HG02840 (cell line): ENCODE measurements around the gene SSBP3.

ENCODE experiments used
- ATAC-seq: cut with Tn5 transposase; IDR thresholded peaks from one replicate; pipeline ENCODE4 v1.9.1; 2021; ENCODE audit warnings: mild to moderate bottlenecking, moderate library complexity, moderate number of reproducible peaks; ENCODE audit not compliant: unreplicated experiment, low FRiP score

SSBP3 gene

DNA sequence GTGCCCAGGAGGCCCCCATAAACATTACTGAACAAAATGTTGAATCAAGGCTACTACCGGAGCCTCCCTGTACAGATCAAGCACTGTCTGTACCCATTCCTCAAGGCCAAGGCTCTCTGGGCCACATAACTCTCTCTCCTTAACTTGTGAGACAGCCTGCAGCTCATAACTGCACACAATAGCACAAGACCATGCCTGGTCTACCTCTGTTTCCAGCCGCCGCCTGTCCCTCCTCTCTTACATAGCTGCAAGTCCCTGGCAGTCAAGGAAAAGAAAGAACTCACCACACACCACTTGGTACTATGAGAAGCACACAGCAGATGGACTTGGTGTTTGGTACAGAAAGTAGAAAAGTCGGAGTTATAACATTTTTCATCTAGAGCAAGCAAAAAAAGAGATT lies 91.1 kb downstream of the SSBP3 start:
- no peak for ATAC-seq

DNA sequence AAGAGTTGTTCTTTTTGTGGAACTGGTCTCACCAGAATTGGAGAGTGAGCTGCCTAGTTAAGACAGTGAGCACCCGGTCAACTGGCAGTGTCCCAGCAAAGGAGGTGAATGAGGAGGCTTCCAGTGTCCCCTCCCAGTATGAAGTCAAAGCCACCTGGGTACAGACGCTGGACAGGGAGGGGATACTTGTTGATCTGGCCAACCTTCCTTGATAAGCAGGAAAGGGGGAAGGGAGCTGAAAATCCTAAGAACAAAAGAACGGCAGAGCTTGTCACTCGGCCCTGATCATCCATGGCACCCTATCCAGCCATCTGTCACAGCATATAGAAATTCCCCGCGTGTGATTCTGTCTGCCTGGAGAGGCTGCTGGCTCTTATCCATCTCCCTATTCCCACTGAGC lies 91.5 kb downstream of the SSBP3 start:
- no peak for ATAC-seq

DNA sequence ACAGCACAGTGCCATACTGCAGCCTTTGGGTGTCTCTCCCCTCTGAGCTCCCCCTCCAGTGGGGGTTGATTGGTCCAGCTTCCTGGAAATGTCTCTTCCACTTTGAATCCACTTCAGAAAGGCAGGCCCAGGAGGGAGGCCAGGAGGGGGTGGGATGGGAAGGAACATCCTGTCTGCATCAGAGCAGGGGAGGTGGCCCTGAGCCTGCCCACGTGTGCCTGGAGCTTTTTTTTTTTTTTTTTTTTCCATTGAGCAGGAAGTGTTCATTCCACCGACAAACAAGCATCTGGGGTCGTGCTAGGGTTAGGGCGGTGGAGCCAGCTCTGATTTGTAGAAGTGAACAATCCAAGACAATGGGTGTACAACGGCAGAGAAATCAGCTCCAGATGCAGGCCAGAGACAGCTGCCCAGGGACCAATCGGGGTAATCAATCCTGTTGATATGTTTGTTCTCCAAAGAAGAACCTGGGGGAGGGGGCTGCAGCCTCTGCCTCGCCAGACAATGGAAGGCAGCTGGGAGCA lies 93.3 kb downstream of the SSBP3 start:
- ATAC-seq: no peak

DNA sequence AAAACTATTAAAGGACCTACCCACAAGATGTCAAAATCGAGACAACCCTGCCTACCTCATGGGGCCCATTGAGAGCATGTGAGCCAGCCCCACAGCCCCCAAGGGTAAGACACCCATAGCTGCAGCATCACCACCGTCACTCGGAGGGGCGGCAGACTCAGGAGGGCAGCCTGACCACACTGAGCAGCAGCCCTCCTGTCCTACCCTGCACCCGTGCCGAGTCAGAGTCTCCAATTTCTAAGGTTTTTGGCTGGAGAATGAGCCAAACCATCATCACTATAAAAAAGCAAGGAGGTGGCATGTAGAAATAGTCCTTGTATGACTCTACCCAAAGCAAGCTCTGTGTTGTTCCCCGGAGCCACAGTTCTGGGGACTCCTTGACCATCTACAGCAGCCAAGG lies 94.7 kb downstream of the SSBP3 start:
- no peak for ATAC-seq

DNA sequence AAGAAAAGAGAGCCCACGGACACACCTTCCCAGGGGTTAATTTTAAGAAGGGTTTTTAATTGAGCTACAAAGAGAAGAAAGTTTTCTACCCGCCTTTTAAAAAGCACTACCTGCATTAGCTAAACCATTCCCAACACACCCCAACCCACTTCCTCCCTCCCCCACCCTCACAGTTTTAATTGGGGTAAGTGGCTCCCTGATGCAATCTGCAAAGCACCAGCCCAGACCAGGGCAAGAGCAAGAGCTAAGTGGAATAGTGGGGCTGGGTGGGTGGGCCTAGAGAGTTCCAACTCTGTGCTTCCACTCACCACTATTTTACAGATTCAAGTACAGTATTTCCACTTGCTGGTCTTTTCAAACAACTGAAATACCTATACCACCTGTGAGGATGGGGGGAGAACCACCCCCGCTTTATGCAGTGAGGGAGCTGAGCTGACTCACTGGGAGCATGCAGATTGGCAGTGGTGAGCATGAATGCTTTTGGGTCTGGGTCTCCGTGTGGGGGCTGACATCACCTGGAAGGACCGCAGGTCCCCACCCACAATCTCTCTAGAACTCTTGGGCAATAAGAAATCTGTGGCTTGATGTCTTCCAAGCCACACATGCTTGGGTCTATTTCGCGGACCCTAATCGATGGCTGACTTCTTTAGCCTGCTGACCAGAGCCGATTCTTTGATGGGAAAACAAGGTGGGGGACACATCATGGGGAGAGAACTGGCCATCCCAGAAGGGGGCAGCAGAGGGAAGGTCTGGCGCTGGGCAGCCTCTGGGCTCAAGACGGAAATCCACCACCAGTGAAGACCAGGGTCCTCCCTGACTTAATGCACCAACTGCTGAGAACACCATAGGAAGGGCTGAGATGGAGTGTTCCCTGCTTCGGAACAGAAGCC lies 95.5 kb downstream of the SSBP3 start:
- no peak for ATAC-seq

DNA sequence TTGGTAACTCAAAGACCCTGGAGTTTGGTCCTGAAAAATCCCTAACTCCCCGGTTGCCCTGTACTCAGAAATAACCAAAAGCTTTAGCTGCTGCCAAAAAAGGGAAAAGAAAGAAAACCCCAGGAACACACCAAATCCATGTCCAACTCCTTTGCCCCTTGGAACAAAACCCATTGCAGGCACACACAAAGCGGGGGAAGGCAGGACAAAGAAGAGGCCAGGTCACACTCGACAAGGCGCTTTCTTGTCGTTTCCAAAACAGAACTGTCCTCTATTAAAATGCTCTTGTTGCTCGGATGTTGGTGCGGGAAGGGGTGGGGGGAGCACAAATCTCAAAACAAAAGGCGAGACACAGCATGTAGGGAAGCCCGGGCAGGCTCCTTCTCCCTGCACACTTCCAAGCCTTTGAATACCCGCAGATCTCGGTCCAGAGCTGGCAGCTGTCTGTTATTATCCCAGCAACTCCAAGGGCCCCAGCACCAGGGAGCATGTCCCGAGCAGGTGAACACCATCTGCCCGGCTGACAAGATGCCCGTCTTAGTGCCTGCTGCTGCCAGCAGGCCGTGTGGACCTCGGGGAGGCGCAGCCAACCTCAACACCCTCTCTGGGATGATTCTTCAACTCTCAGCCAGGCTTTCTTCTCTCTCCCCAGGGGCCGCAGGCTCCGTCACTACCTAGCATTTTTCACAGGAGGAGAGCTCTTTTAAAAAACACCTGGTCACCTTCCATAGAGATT lies 96.4 kb downstream of the SSBP3 start:
- no peak for ATAC-seq

DNA sequence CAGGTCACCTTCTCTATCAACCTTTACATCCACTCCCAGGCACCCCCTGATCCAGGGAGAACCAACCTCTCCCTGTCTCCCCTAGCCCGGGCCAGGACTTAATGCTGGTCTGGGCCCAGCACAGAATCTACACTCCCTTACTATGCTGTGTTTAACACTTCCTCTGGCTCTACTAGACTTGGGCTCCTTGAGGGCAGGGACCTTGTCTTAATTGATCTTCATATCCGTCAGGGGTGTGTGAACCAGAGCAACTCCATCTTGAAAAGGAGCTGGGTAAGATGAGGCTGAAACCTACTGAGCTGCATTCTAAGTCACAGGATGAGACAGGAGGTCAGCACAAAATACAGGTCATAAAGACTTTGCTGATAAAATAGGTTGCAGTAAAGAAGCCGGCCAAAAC lies 98.9 kb downstream of the SSBP3 start:
- no peak for ATAC-seq

DNA sequence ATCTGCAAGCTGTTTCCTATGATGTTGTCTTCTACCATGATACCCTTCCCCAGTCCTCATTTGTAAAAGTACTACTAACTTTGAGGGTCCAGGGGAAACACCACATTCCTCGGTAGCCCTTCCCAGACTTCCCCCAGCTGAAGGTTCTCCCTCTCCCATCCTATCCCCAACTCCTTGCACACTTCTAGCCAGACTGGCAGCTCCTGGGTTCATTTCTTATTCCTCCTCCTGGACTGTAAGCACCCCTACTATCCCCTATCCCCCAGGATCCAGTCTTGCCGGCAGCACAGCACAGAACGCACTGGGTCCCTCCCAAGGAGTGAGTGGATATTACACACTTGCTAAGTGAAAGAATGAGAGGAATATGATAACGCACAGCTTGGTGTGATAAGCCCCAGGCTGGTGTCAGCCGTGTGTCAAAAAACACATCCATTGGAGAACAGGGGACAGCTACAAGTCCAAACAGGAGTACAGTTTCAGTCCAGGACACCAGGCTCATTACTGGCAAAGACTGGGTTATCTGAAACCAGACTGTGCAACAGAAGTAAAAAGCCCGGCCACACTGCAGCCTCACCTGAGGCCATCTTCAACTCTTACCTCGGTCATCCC lies 100.2 kb downstream of the SSBP3 start:
- ATAC-seq: no peak

DNA sequence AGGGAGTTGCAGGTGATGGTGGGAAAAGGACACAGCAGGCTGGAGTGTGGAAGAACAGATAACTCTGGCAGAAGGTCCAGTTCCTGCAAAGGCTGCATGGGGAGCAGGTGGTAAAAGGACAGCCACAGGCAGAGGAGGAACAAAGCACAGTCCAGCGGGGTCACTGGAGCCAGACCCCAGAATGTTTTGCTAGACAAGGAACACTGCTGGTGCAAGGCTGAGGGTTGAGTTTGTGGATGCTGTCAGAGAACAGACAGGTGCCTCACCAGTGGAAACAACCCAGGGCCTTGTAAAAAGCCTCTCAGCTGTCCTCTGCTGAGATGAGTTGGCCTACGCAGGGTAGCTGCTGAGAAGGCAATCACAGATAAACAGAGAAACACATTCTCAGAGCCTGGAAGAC lies 101.7 kb downstream of the SSBP3 start:
- no peak for ATAC-seq

DNA sequence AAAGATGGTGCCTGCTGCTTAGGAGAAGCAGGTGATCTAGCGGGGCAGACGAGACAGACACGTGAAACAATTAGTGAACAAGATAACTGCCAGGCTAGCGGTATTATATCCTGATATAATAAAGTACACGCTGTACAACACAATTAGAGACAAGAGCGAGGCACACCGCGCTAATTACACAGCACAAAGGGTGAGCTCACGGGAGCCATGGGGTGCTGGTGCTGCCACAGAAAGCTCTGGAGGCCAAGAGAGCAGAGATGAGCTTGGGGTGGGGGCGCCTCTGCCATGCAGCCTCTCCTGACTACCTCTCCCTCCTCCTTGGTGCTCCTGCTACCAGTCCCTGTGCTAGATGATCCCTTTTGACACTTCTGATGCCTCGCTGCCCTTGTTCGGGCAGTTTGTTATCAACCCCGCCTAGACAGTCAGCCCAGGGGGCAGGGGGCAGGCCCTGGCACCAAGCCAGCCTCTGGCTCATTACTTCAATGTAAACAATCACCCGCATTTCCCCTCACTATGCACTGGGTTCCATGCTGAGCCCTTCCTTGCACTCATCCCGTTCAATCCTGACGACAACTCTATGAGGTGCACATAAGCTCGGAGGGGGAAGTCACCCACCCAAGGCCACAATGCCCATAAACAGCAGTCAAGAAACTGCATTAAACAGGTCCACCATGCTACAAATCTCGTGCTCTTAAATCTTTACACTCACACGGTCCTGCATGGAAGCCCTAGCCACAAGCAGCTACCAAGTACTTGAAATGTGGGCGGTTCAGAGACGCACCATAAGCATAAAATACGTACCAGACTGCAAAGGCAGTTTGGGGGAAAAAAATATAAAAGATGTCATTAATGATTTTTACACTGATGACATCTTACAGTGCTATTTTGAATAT lies 103.0 kb downstream of the SSBP3 start:
- no peak for ATAC-seq

DNA sequence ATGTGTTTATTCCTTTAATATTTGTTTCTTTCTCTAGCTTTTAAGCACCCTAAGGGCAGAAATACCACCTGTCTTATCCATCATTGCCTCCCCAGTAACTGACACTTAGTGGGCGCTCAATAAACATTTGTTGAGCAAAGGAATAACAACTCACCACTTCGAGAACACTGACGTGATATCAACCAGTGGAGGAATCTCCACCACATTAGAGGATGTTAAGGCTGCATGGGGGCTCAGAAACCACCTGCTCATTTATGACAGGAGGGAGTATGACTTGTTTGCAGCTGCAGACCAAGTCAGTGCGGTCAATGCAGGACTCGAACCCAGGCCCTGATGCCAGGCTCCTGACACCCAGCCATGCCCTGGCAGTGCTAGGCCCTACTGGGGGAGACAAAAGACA lies 103.6 kb downstream of the SSBP3 start:
- ATAC-seq: no peak

DNA sequence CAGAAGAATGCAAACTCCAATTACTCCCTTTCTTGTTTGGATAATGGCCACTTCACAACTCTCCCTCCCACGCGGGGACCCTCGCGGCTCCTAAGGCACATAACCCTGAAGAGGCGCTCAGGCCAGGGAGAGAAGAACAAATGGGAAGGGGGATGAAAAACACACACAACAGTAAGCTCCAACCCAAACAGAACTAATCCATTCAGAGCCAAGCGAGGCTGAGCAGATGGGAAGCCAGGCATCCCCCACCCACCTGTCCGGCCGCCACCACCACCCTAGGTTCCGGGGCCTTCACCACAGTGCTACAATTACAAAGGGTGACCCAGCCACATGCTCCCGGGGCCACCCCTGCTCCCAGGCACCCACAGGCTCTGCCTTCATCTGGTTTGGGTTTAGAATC lies 104.7 kb downstream of the SSBP3 start:
- no peak for ATAC-seq

DNA sequence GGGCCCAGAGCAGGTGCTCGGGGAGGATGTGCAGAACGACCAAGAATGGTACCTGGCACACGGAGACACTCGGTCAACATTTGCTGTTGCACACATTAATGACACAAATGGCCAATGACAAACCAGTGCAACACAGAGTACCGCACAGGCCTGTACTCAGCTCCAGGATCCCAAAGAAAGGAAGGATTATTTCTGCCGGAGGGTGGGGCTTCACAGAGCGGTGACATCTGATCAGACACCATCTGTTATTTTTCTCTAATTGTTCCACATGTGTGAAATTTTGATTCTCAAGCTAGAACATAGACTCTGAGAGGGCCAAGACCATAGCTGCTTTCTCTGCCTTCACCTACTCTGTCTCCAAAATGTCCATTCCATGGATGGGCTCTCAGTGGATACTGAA lies 105.8 kb downstream of the SSBP3 start:
- ATAC-seq: no peak

DNA sequence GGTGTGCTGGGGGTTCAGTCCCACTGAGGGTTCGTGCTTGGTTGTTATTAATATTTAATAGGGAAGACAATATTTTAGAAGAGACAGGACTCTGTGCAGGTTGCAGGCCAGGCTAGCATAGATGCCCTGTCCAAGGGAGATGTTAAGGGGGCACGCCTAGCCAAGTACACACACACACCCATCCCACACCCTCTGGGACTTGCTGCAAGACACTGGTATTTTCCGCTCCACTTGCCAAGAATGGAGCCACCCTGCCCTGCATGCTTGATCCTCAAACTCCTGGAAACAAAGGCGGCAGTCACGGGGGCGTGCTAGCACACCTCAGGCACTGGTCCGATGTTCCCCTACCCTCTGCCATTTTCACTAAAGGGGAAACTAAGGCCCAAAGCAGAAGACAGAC lies 107.2 kb downstream of the SSBP3 start:
- no peak for ATAC-seq

DNA sequence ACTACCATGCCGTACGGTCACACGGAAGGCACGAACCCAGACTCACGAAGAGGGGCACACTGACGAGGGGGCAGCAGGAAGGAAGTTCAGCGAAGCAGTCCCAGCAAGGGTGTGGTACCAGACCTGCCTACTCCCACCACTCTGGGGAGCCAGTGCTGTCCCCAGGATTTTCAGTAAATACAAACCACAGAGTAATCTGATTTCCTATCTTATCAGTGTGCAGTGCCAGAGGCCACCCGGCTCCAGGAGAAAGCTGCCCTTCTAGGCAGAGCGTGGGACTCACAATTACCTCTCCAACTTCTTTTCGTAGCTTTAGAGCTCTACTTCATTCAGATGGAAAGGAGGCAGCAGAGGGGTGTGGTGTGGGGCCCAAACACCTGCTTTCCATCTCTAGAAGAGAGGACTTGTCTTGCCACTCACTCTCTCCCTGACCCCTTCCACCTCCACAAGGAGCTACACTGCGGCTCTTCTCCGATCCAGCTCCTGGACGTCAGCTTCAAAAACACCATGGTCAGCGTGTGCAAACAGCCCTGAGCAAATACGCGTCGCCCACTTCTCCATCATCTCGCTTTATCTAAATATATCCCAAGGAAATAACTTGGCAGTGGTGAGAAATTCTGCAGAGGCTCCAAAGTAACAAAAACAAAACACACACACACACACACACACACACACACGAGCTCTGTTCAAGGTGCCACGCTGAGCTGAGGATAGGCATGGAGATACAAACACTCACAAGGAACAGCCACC lies 107.7 kb downstream of the SSBP3 start:
- ATAC-seq: no peak

DNA sequence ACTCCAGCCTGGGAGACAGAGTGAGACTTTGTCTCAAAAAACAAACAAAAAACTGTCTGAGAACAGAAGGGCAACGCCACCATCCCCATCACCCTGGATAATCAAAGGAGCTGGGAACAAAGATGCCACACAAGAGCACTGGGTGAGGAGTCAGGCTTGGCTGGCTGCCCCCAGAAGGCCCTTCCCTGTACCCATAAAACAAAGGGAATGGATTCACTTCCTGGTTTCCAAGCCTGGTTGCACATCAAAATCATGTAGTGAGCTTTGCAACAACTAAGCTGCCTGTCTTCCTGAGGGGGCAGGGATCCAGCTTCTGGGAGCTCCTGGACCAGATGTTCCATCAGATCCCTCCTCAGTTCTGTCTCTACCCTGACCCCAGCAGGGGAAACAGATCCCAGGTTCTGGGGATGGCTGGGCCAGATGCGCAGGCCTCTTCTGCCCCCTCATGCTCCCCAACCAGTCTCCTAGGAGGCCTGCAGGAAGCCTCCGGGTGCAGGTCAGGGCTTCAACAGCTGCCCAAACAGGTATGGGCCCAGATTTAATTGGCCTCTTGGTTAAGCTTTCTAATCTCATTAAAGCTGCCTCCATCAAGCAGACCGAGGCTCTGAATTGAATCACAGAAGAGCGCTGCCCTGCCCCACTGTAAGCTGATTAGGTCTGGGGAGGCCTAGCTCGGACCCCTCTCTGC lies 108.5 kb downstream of the SSBP3 start:
- ATAC-seq: no peak

DNA sequence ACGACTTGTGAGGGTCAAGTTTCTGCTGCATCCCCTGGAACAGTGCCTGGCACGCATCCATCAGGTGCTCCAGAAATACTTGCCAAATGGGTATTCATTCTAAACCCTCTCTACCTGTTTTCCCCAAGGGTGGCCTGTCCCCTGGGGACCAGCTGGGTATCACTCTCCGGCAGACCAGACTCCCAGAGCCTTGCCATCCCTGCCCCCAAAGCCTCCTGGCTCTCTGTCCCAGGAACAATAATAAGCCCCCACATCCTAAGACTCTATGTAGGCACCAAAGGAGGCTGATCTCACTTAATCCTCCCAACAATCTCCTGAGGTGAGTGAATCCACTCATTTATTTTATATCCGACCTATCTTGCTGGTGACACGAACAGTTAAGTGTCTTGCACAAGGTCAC lies 109.5 kb downstream of the SSBP3 start:
- ATAC-seq: no peak

DNA sequence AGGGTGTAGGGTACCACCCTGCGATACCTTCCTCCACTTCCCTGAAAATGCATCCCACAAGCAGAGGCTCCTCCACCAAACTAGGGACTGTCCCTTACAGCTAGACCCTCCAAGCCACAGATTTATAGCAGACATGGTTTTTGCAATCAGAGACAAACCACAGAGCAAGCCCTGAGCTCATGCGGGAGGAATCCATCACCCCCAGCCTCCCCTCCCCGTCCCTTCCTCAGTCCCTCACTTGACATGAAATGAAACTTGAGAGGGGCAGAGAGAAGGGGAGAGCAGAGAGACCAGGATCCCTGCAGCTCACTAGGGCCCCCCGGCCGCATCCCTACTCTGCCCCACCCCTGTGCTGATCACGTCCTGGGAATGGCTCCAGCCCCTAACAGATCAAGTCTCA lies 111.3 kb downstream of the SSBP3 start:
- no peak for ATAC-seq
